DMS 273 treated with DMSO at 0.1 percent for 48 hours (cell line): ENCODE data around the gene EEPD1.
"Not testable (repeated sequence)": the region's sequence is repeated elsewhere in the genome, so short reads cannot be mapped to it uniquely, and the experiment has no call there.

ENCODE experiments used
- DNase-seq: peaks from one replicate; lab custom pipeline; 2025; lab: John Stamatoyannopoulos, UW

EEPD1 gene

DNA sequence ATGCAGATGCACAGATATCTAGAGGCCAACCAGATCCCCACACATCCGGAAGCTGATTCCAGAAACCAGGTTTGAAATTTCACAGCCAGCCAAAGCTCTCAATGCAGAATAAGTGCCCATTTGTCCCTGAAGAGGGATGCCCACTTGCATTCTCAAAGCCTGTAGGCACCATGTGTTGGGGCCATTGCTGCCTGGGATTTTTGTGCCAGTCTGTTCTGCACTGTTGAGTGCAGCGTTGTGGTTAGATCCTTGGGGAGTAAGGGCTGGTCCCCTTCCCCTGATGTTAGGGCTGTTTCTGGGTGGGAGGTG is 62.4 kb downstream of the EEPD1 start:
- DNase-seq: no peak

DNA sequence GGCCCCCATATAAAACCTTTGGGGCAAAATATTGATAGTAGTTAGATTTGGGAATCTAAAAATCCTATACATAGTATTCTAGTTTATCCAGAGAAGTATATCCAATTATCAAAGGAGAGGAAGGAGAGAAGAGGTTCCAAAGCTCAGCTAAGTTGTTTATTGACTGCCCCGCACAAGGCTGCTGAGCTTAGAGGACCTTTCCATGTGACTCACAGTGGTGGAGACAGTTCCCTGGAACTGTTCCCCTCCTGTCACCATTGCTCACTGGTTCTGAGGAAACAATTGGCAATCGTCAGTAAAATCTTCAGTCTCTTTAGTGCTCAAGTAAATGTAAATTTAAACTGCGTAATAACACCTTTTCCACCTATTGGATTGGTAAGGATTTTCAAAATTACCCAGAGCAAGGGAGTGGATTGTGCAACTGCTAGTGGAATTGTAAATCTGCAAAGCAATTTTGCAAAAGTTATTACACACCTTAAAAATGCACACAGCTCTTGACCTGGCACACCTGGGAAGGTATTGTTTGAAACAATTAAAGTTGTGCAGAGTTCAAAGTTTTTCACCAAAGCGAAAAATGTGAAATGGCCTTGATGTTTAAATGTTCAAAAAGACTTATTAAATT is 63.1 kb downstream of the EEPD1 start:
- DNase-seq: no peak

DNA sequence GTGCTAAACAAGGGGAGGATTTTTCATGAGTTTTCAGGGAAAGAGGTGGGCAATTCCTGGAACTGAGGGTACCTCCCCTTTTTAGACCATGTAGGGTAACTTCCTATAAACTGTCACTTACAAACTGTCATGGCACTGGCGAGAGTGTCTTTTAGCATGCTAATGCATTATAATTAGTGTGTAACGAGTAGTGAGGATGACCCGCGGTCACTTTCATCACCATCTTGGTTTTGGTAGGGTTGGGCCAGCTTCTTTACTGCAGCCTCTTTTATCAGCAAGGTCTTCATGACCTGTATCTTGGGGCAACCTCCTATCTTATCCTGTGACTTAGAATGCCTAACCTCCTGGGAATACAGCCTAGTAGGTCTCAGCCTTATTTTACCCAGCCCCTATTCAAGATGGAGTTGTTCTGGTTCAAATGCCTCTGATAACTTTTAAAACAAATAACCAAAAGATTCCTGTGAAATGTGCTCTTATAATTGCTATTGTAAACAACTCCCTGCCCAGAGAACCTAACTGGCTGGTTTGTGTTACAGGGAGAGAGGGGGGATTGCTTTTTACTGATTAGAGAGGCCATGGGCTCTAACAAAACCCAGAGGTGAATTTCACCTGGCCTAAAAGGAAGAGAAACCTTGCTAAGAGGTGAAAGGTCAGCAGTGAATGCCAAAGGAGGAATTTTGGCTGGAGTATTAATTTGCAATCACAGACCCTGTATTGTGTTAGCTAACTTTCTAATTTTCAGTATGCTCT is 64.3 kb downstream of the EEPD1 start:
- no peak for DNase-seq

DNA sequence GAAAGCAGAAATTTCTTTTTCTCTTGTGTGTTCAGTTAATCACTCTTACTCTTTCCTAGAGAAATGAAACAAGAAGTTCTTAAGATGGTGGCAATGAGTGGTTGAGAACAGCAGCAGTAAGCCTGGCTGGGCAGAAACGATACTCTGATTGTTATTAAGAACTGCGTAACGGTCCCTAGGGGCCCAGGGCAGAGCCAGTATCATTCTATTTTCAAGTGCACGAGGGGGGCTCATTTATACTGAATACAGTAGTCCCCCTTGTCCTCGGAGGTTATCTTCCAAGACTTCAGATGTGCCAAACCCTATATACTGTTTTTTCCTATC is 64.9 kb downstream of the EEPD1 start:
- DNase-seq: no peak

DNA sequence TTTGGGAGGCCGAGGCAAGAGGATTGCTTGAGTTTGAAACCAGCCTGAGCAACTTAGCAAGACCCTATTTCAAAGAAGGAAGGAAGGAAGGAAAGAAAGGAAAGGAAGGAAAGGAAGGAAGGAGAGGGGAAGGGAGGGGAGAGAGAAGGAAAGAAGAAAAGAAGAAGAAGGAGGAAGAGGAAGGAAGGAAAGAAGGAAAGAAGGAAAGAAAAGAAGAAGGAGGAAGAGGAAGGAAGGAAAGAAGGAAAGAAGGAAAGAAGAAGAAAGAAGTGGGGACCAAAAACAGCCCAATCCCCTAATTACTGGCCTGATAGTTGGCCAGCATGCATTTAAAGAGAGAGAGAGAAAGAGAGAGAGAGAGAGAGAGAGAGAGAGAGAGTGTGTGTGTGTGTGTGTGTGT is 66.4 kb downstream of the EEPD1 start:
- DNase-seq: no peak

DNA sequence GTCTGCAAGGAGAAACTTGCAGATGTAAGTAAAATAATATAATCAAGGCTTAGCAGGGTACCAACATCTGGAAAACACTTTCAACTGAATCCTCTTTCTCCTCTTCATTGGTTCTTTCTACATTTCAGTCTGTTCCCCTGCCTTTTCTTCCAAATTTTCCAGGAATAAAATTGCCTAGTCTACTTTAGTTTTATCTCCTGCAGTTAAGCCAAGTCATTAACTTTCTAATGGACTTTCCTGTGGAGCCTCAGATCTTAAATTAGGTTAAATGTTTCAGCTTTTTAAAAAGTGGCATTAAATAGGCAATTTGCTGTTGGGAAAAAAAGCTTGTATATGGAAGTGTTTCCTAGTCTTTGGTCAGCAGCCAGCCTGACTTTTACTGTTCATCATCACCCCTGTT is 70.8 kb downstream of the EEPD1 start:
- DNase-seq: no peak

DNA sequence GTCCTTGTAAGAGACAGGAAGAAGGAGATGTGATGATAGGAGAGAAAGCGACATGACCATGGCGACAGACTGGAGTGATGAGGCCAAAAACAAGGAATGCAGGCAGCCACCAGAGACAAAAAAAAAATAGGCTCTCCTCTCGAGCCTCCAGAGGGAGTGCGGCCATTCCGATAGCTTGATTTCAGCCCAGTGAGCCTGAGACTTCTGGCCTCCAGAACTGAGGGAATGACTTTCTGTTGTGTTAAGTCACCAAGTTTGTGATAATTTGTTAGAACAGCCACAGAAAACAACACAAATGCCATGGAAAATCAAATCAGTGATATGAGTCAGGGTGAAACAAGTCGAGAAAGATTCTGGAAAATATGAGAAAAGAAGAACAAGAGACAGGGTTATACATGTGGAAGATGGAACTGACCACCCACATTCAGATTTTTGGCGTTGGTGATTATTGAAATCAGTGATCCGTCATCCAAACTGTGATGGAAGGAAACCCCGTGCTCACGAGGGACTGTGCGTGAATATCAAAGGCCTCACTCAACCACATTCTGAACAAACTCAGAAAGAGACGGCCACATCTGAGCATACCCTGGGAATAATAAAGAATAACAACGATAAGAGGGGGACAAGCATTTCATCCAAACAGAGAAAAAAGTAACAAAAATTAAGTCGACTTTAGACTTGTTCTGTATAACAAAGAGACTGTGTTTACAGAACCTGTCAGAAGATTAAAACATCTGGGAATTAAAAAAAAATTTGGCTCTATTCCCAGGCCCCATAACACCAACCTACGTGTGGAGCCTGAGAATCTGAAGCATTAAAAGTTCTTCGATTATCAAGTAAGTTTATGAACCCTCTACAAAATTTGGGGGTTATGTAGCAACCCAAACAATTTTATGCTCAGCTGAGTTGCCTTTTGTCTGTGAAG is 72.1 kb downstream of the EEPD1 start:
- DNase-seq: no peak

DNA sequence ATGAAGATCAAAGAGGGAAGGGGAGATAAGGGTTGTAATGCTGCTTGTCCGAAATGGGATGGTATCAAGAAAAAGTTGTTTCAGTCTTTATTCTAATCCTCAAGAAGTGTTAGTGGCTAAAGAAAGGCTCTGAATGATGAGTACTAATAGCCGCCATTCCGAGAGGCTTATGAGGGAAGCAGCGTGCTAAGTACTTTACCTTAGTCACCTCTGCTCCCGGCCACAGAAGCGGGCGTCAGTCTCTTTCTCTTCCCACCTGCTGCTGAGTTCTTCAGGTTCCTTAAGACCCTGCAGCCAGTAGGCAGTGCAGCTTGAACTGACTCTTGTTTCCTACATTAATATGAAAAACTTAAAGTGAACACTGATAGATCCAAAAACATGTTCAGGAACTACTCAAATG is 73.1 kb downstream of the EEPD1 start:
- DNase-seq: no peak

DNA sequence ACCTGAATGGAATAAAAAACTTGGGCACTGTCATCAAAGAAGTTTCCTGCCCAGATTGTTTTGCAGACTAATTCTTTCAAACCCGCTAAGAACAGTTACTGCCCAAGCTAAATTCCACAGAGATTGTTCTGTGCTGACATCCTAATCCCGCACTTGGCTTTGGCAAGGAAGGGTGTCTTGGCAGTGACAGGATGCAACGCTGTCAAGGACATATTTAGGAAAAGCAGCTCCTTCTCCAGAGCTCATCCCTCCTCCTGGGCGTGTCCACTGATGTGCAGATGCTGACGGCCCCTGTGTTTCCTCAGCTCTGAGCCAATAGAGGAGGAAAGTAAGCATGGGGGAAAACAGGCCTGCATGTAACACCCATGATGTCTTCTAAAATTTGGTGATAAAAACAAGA is 74.2 kb downstream of the EEPD1 start:
- no peak for DNase-seq

DNA sequence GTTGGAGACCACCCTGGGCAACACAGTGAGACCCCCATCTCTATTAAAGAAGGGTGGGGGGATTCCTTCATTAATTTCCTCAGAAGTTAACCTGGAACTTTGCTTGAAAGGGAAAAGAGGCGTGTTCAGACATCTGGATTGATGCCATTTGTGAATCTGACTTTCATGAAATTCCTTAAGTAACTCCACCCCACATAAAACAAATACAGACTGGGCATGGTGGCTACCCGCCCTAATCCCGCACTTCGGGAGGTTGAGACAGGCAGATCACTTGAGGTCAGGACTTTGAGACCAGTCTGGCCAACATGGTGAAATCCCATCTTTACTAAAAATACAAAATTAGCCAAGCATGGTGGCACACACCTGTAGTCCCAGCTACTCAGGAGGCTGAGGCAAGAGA is 75.0 kb downstream of the EEPD1 start:
- DNase-seq: no peak

DNA sequence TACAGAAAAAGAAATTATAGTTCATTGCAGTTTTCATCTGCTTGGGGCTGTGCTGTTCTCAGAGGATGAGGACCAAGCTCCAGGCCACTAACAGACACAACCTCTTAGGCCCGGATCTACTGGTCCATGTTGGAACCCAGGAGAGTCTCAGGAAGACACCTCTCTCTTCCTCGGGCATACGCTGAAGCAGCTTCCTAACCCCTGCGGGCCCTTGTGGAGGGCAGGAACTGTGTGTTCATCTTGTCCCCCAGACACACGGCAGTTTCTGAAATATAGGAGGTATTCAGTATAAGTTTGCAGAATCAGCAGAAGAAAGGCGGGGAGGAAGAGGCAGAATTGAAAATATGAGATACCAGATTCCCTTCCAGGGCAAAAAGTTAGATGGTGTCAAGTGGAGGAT is 78.4 kb downstream of the EEPD1 start:
- no peak for DNase-seq

DNA sequence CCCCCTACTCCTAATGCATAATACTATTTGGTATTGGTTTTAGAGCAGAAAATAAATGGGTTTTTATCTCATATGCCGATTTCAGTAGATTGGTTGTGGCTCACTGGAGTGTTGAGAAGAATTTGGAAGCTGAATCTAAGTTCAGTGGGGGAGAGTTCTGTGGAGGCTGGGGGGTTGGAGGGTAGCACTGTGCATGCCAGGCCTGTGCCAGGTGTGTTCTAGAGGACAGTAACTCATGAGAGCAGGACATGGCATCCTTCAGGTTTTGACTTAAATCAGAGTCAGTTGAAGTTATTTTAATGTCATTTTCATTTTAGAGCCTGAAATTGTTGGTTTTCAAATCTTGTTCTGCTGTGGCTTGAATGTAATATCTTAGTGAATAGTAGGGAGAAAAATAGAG is 79.5 kb downstream of the EEPD1 start:
- DNase-seq: no peak

DNA sequence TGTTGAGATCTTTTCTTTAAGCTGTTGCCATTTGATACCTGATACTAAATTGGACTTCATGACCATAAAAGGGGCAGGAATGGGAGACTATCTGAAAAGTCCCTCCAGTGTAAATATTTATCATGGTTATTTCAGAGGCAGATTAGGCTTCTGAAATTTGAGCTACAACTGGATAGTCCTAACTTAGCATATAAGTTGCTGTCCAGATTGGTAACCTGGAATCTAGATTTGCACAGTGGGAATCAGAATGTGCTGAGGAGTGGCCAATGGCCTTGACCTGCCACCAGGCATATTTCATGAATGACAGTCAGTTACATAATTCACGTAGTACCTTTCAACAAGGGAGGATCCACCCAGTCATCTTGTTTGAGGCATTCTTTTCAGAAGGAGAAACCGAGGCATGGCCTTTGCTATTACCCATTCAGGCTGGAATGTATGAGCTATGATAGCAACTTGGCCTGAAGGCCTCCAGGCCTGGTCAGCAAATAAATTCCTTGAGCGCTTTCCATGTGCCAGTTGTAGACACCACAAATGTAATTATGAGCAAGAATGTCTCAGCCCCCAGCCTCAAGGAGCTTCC is 80.0 kb downstream of the EEPD1 start:
- DNase-seq: no peak

DNA sequence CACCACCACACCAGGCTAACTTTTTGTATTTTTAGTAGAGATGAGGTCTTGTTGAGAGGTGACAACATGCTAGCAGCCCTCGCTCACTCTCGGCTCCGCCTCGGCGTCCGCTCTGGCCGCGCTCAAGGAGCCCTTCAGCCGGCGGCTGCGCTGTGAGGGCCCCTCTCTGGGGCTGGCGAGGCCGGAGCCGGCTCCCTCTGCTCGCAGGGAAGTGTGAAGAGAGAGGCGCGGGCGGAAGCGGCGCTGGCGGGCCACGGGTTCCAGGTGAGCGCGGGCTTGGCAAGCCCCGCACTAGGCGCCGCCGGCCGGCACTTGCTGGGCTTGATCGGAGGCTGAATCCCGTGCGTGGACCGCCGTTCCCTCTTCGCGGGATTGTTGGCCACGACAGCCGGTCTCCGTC is 83.0 kb downstream of the EEPD1 start:
- DNase-seq: no peak

DNA sequence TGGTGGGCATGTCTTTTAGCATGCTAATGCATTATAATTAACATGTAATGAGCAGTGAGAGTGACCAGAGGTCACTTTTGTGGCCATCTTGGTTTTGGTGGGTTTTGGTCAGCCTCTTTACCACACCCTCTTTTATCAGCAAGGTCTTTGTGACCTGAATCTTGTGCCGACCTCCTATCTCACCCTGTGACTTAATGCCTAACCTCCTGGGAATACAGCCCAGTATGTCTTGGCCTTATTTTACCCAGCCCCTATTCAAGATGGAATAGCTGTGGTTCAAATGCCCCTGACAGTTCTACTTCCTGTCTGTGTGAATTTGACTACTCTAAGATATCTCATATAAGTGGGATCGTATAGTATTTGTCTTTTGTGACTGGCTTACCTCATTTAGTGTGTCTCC is 85.1 kb downstream of the EEPD1 start:
- no peak for DNase-seq

DNA sequence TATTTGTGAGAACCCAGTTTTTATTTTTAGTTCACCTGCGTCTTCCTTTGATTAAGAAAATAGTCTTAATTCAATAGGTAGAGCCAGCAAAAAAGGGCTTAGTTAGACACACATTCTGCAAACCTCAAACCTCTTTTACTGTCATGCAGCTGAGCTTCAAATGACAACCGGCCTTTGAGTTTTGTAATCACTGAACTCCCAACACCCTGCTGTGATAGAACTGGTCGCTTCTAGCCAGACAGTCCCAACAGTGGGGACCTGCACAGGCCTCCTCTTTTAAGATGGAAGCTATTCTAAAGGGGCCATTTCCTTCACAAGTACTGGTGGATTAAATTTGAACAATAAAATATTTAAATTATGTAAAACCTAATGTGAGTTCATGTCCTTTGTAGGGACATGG is 90.3 kb downstream of the EEPD1 start:
- not testable (repeated sequence) for DNase-seq

DNA sequence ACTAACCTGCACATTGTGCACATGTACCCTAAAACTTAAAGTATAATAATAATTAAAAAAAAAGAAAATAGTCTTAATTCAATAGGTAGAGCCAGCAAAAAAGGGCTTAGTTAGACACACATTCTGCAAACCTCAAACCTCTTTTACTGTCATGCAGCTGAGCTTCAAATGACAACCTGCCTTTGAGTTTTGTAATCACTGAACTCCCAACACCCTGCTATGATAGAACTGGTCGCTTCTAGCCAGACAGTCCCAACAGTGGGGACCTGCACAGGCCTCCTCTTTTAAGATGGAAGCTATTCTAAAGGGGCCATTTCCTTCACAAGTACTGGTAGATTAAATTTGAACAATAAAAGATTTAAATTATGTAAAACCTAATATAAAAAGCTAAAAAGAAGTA is 90.9 kb downstream of the EEPD1 start:
- not testable (repeated sequence) for DNase-seq

DNA sequence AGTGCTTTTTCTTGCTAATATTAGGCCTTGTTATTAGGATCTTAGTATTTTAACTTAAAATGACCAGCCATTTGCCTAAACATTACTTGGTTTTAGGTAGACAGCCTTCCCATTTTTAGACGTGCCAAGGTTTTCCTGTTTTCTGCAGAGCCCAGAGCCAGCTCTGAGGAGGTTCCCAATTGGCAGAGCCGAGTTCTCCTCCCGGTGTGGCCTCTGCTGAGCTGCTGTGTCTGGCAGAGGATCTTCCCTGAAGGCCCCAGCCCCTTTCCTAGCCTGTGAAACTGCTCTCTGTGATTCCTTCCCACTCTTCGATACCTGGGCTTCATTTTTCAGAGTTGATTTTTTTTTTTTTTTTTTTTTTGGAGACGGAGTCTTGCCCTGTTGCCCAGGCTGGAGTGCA is 91.4 kb downstream of the EEPD1 start:
- no peak for DNase-seq

DNA sequence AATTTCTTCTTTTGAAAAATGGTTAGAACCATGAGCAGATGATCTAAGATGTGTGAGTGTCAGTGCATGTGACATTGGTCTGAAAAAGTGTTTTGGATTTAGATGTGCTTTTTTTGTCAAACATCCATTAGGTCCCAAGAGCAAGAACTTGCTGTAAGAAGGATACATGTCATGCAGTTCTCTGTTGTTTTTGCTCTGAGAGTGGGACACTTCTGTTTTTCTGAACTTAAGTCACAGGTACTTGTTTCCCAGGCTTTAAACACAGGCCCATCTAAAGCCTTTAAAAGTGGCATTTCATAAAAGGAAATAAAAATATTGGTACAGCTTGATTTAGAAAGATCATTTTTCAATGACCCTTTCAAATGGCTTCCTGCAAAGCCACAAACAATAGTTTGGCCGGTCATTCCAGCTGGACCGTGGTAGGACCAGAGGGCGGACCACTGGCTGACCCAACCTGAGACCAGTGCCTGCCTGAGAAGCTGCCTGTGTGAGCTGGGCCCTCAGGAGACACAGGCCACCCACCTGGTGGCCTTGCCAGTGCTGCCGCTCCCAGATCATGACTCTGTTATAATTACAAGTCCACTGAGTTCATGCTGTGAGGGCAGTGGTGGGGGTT is 92.7 kb downstream of the EEPD1 start:
- no peak for DNase-seq

DNA sequence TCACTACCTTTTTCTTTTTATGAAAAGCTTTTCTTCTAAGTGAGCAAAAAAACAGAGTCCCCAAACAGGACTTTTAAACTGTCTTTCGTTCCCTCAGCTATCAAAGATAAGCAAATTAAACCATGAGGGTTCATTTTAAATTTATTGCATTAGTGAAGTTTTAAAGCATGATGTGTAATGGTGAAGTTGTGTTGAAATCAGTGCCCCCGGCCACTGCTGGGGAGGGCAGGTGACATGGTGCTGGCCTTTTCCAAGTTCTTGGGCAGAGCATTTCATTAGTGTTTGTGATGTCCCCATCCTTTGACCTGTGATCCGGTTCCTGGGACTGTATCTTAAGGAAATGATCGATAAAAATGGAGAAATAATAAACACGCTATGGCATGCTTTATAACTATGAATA is 96.0 kb downstream of the EEPD1 start:
- DNase-seq: no peak

DNA sequence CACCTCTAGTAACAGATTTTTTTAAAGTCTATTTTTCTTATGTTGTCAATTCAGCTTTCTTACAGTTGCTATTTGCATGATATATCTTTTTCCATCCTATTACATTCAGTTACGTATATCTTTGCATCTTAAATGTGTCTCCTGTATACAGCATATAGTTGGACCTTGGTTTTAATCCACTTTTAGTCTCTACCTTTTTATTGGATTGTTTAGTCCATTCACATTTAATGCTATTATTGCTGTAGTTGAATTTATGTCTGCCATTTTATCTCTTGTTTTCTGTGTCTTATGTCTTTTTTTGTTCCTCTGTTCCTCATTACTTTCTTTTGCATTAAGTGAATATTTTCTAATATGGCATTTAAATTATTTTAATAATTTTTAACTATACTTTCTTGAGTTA is 100.6 kb downstream of the EEPD1 start:
- no peak for DNase-seq

DNA sequence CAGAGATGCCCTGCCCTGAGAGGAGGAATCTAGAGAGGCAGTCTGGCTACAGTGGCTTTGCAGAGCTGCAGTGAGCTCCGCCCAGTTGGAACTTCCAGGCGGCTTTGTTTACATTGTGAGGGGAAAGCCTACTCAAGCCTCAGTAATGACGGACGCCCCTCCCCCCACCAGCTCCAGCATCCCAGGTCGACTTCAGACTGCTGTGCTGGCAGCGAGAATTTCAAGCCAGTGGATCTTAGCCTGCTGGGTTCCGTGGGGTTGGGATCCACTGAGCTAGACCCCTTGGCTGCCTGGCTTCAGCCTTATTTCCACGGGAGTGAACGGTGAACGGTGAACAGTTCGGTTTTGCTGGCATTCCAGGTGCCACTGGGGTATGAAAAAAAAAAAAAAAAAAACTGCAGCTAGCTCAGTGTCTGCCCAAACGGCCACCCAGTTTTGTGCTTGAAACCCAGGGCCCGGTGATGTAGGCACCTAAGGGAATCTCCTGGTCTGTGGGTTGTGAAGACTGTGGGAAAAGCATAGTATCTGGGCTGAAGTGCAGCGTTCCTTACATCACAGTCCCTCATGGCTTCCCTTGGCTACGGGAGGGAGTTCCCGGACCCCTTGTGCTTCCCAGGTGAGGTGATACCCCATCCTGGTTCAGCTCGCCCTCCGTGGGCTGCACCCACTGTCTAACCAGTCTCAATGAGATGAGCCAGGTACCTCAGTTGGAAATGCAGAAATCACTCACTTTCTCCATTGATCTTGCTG is 105.6 kb downstream of the EEPD1 start:
- peak; percentile 75 for DNase-seq
